GM19043 (cell line): ENCODE measurements around the gene ARMH3.
A peak's percentile ranks its signal among the peaks of the same experiment; 100 is the strongest.
"Not testable (repeated sequence)": the region's sequence is repeated elsewhere in the genome, so short reads cannot be mapped to it uniquely, and the experiment has no call there.

ENCODE experiments used
- ATAC-seq: cut with Tn5 transposase; IDR thresholded peaks from one replicate; pipeline ENCODE4 v1.9.1; 2021; ENCODE audit warnings: low read depth; ENCODE audit not compliant: unreplicated experiment

The ARMH3 gene

DNA sequence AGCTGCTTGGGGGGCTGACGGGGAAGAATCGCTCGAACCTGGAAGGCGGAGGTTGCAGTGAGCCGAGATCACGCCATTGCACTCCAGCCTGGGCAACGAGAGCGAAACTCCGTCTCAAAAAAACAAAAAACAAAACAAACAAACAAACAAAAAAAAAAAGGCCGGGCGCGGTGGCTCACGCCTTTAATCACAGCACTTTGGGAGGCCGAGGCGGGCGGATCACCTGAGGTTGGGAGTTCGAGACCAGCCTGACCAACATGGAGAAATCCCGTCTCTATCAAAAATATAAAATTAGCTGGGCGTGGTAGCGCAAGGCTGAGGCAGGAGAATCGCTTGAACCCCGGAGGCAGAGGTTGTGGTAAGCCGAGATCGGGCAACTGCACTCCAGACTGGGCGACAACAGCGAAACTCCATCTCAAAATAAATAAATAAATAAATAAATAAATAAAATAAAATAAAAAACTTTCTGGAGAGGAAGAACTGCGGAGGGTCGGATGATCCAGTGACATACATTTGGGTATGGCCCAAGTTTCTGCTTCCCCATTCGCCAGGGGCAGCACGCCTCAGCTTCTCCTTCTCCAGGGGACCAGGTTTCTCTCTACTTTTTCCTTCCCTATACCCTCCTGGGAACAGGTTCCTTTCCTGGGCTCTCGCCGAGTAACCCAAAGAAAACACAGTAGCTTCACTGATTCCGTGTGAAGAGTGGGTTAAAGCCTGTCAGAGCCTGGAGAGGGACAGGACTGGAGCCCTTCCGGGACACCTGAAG, 909 bp downstream of the ARMH3 start:
- not testable (repeated sequence) for ATAC-seq

- no peak for ATAC-seq
Measured at GRCh38 chr10:102046095-102046494, 9.9 kb downstream of the ARMH3 start.

- no peak for ATAC-seq
Measured at GRCh38 chr10:102045292-102045691, 10.7 kb downstream of the ARMH3 start.

- ATAC-seq, result no peak
Measured at GRCh38 chr10:102040305-102041050, 15.5 kb downstream of the ARMH3 start.

DNA sequence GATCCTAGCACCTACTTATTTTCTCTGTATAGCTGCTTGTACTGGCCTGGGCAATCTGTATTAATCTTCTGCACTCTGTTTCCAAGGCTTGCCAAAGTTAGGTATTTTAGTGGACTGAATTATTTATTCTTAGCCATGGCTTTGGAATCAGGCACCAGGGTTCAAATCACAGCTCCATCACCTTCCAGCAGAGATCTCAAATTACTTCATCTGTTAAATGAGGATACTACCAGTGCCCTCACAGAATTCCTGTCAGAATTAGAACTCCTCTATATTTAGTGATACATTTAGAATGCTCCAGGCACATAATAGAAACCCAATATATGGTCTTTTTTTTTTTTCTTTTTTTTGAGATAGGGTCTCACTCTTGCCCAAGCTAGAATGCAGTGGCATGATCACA, 17.6 kb downstream of the ARMH3 start:
- ATAC-seq, result no peak

DNA sequence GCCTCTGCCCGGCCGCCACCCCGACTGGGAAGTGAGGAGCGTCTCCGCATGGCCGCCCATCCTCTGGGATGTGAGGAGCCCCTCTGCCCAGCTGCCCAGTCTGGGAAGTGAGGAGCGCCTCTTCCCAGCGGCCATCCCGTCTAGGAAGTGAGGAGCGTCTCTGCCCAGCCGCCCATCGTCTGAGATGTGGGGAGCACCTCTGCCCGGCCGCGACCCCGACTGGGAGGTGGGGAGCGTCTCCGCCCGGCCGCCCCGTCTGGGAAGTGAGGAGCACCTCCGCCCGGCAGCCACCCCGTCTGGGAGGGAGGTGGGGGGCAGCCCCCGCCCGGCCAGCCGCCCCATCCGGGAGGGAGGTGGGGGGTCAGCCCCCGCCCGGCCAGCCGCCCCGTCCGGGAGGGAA, 20.2 kb downstream of the ARMH3 start:
- ATAC-seq, result not testable (repeated sequence)

GRCh38 chr10:102033787-102034186, 22.2 kb downstream of the ARMH3 start:
- no peak for ATAC-seq

DNA sequence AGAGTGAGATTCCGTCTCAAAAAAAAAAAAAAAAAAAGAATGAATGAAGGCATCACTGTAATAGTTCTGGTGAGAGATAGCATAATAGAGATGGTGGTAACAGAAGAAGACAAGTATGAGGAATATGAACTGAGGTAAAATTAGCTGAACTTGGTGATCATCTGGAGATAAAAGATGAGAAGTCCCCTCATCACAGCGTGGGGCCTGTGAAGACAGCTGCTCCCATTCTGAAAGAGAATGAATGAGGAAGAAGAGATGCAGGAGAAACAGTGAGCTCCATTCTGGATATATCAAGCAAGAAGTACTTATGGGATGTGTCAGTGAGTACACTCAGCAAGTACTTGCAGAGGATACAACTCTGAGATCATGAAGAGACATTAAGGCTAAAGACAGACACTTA, 28.7 kb downstream of the ARMH3 start:
- ATAC-seq, result no peak

- no peak for ATAC-seq
Measured at GRCh38 chr10:102024799-102025198, 31.2 kb downstream of the ARMH3 start.

DNA sequence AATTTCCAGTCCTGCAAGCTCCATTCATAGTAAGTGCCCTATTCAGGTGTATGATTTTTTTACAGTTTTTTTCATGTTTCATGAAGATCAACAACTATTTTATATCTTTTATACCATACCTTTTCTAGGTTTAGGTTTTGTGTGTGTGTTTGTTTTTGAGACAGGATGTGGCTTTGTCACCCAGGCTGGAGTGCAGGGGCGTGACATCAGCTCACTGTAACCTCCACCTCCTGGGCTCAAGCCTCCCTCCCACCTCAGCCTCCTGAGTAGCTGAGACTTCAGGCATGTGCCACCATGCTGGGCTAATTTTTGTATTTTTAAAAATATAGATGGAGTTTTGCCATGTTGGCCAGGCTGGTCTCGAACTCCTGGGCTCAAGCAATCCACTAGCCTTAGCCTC, 35.0 kb downstream of the ARMH3 start:
- ATAC-seq, result no peak

DNA sequence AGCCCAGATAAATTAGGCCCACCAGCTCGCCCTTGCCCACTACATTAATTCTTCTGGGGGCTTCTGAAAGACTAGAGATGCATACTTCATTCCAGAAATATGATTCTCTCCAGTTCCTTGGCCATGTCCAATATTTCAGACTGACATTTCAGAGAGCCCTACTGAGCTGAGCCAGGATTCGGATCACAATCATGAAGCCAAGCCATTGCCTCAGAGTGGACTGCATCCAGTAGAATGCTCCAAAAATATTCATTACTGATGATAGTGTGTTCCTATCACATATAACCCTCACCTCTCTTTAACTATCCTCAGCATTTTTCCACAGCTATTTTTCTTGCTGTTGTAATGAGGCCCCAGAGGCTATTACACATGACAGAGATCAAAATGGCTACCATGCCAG, 38.7 kb downstream of the ARMH3 start:
- no peak for ATAC-seq

- no peak for ATAC-seq
Measured at GRCh38 chr10:102016416-102016815, 39.6 kb downstream of the ARMH3 start.

GRCh38 chr10:102010961-102011360, 45.0 kb downstream of the ARMH3 start:
- no peak for ATAC-seq

- ATAC-seq, result no peak
Measured at GRCh38 chr10:102009801-102010425, 46.1 kb downstream of the ARMH3 start.

DNA sequence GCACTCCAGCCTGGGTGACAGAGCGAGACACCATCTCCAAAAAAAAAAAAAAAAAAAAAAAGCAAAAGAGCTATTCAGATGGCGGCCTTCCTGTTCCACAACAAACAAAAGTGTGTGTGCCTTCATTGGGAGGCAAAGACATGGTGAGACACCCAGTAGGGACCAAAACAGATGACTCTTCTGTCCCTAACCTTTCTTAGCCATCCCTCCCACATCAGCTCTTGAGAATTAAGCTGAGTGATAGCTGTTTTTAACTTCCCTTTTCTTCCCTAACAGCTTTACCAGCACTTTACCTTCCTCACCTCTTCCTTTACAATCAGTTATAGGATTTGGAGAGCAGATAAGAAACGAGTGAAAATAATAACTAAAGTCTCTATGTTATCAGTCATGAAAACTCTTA, 48.2 kb downstream of the ARMH3 start:
- ATAC-seq, result no peak

GRCh38 chr10:102007031-102007430, 48.9 kb downstream of the ARMH3 start:
- not testable (repeated sequence) for ATAC-seq

DNA sequence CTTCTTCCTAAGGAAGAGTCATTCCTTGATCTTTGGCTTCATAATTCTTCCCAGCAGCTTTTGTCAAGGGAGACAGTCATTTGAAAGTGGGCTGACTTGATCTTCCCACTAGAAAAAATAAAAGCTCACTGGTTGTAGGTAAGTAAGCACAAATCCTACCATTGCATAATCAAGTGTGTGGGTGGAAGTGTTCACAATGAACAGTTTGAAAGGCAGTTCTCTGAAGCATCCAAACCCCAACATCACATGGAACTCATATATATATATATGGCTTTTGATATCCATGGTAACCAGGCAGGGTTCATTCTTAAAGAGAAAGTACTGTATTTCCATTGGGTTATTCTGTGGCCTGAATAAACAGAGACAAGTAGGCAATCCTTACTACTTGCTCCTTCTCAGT, 51.6 kb downstream of the ARMH3 start:
- no peak for ATAC-seq

DNA sequence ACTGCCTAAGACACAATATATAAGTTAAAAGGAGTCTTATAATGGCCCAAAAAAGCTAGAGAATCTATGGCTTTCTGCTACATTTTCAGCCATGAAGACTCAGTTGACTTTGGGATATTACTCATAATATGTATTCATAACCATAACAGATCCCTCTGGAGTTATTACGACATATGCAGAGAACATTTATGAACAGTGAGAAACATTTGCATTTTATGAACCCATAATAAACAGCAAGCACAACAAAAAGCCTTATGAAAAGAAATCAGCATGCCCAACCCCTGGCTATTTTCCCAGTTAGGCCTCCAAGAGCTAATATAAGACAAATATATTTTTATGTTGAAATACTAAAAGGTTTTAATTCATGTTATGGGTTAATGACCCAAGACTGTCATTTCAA, 52.4 kb downstream of the ARMH3 start:
- no peak for ATAC-seq

GRCh38 chr10:102001435-102002068, 54.4 kb downstream of the ARMH3 start:
- peak; percentile 64 for ATAC-seq

- no peak for ATAC-seq
Measured at GRCh38 chr10:101997803-101998202, 58.2 kb downstream of the ARMH3 start.

DNA sequence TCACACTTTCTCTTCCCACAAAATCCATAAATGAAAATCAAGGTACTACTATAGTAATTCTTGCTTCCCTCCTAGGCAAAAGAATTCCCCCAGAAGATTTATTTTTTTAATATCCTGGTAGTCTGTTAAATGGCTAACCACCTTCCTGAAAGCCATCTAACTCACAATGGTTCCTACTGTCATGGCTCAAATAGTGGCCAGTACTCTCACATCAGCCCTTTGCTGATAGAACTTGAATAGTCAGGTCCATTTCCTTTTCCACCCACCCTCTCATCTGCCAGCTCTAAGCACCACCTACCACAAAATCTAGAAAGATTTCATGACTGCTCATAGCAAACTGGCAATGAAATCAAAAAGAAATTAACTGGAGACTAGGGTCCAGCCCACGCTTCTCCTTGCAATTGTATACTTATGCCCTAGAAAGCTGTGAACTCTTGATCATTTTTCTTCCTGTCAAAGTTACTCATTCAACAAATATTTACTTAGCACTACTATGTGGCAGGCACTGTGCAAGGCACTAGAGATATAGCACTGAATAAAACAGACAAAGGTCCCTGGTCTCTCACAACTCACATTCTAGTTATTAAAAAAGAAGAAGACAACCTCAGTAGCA, 60.4 kb downstream of the ARMH3 start:
- ATAC-seq, result no peak
